Measurements from ENCODE around the gene KDM3A. TPM values are rescaled to one million over a fixed set of nuclear protein-coding genes. Genes with fewer than 3 reads are reported as not detected.
A peak's percentile ranks its signal among the peaks of the same experiment; 100 is the strongest.

The KDM3A gene
- 54.8 TPM for polyA plus RNA-seq (2012; ENCODE audit: missing spikeins)

DNA sequence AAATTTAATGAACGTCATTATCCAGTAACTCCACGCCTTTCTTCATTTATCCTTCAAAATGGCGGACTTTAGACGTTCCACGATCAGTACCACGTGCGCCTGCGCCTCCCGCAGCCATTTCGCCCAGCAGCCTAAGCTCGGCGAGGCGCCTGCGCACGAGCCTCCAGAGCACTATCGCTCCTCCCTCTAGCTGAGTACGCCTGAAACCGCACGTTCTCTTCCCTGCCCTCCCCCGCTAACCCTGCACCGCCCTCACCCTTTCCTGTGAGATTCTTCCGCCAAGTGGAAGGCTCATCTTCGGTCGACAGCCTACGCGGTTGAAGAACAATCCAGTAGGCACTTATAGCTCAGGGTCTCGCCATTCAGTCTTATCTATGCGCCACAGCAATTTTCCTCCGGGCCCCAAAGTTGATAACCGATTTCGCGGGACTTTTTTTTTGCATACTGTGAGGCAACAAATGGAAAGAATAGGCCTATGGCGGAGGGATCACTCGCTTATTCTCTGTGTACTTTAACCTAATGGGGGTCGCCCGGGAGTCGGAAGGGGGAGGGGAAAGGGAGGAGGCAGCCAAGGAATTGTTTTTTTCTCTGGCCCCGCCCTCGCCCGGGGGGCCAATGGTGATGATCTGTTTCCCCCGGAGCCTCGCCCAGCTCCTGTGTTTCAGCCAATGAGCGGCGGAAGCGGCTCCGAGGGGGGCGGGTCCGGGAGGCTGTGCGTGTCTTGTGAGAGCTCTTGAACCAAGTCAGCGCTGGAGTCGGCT, at the start of gene KDM3A:
KDM3A (plus strand) TSS at position 741 of the 761 bp plus-strand sequence. CDS start 677 bp downstream, outside the sequence.
- no peak for TF ChIP-seq POLR2A (IDR thresholded peaks at IDR 0.05; ENCODE audit: low read depth, low read length)
- TF ChIP-seq TAF1 (IDR thresholded peaks at IDR 0.05; ENCODE audit: borderline replicate concordance, low read depth, low read length): peak; percentile 81
- FAIRE-seq (peak; percentile 94), DNase-seq (ENCODE audit: insufficient read length) (peak; percentile 64)

DNA sequence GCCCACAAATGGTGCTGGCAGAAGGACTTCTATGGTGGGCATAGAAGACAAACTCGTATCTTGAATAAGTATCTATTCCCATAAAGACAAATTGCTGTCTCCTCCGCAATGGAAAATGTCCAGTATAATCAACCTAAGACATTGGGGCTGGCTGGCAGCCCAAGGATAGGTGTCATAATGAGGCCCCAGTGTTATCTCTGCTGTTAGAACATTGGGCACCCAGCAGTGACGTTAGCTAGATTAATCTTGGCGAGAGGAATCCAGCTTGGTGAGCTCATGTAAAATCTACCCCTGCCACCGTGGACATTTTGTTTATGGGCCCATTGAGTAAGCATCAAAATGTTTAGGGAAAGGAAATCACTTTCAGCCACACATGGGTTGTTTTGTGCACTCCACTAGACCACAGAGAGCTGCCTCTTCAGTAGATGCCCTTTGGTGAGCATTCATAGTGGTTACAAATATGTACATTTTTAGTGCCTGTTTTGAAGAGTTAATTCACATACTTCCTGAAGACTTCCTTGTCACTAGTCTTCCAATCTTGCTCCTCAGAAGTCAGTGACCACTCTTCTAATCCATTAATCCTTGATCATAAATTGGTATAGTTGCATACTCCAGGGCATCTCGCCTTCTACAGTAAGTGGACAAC, 48.2 kb upstream of the KDM3A start:
- DNase-seq (ENCODE audit: insufficient read length): no peak
- FAIRE-seq: no peak
- no peak for TF ChIP-seq POLR2AphosphoS5 (IDR thresholded peaks at IDR 0.05; ENCODE audit: low read depth, low read length)
- TF ChIP-seq POLR2A (IDR thresholded peaks at IDR 0.05; ENCODE audit: low read depth, low read length): no peak
- TF ChIP-seq TAF1 (IDR thresholded peaks at IDR 0.05; ENCODE audit: borderline replicate concordance, low read depth, low read length): no peak

- DNase-seq (ENCODE audit: insufficient read length): no peak
- TF ChIP-seq POLR2A (IDR thresholded peaks at IDR 0.05; ENCODE audit: low read depth, low read length) (no peak), POLR2AphosphoS5 (IDR thresholded peaks at IDR 0.05; ENCODE audit: low read depth, low read length) (no peak), TAF1 (IDR thresholded peaks at IDR 0.05; ENCODE audit: borderline replicate concordance, low read depth, low read length) (no peak)
- no peak for FAIRE-seq
These were observed 47.4 kb upstream of the KDM3A start for GRCh38 chr2:86393521-86394491.

DNA sequence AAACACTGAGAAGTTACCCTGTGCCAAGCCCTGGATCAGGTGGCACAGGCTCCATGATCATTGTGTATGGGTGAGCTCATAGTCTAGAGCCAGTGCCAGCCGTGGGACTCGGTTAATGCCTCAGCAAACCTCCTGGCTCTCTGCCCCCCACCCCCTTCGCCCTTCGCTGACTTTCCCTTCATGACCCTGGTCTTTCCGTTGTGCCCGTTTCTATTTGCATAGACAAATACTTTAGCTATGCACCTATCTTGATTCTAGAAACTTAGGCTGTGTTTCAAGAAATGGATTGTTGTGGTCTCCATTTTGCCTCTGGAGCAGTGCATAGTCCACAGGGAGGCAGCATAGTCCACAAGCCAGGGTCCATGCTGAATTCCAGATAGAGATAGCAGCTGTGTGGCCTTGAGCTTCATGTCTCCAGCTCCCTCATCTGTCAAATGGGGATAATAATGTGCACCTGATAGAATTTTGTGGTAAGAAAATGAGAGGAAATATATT, 44.8 kb upstream of the KDM3A start:
- TF ChIP-seq TAF1 (IDR thresholded peaks at IDR 0.05; ENCODE audit: borderline replicate concordance, low read depth, low read length): no peak
- no peak for TF ChIP-seq POLR2A (IDR thresholded peaks at IDR 0.05; ENCODE audit: low read depth, low read length)
- no peak for TF ChIP-seq POLR2AphosphoS5 (IDR thresholded peaks at IDR 0.05; ENCODE audit: low read depth, low read length)
- DNase-seq (ENCODE audit: insufficient read length): no peak
- FAIRE-seq: no peak

- no peak for FAIRE-seq
- DNase-seq (ENCODE audit: insufficient read length): no peak
These were observed 43.2 kb upstream of the KDM3A start for GRCh38 chr2:86397986-86398385.

GRCh38 chr2:86398500-86399474, 42.4 kb upstream of the KDM3A start:
- DNase-seq (ENCODE audit: insufficient read length) (no peak), FAIRE-seq (no peak)
- TF ChIP-seq POLR2A (IDR thresholded peaks at IDR 0.05; ENCODE audit: low read depth, low read length): no peak
- no peak for TF ChIP-seq POLR2AphosphoS5 (IDR thresholded peaks at IDR 0.05; ENCODE audit: low read depth, low read length)
- TF ChIP-seq TAF1 (IDR thresholded peaks at IDR 0.05; ENCODE audit: borderline replicate concordance, low read depth, low read length): no peak

More at GRCh38 chr2:86397986-86398385, 43.2 kb upstream of the KDM3A start:
- TF ChIP-seq TAF1 (IDR thresholded peaks at IDR 0.05; ENCODE audit: borderline replicate concordance, low read depth, low read length) (no peak), POLR2AphosphoS5 (IDR thresholded peaks at IDR 0.05; ENCODE audit: low read depth, low read length) (no peak), POLR2A (IDR thresholded peaks at IDR 0.05; ENCODE audit: low read depth, low read length) (no peak)

DNA sequence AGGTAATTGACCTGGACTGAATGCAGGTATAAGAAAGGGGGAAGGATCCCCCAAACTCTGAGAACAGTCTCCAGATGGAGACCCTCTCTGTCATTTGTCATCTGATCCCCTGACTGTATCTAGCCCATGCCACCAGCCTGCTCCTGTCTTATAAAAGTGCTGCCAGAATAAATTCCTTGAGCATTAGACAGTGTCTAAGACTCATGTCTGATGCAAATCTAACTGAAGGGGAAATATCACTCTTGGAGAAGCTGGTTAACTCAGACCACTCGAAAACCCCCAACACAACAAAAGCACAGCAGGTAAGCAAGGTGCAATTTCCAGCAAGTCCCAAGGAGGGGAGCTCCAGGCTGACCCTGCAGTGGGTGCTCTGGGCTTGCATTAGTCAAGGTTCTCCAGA, 40.9 kb upstream of the KDM3A start:
- no peak for DNase-seq (ENCODE audit: insufficient read length)
- TF ChIP-seq TAF1 (IDR thresholded peaks at IDR 0.05; ENCODE audit: borderline replicate concordance, low read depth, low read length) (no peak), POLR2AphosphoS5 (IDR thresholded peaks at IDR 0.05; ENCODE audit: low read depth, low read length) (no peak), POLR2A (IDR thresholded peaks at IDR 0.05; ENCODE audit: low read depth, low read length) (no peak)
- no peak for FAIRE-seq

GRCh38 chr2:86410581-86410980, 30.6 kb upstream of the KDM3A start:
- no peak for TF ChIP-seq TAF1 (IDR thresholded peaks at IDR 0.05; ENCODE audit: borderline replicate concordance, low read depth, low read length)
- no peak for TF ChIP-seq POLR2A (IDR thresholded peaks at IDR 0.05; ENCODE audit: low read depth, low read length)
- TF ChIP-seq POLR2AphosphoS5 (IDR thresholded peaks at IDR 0.05; ENCODE audit: low read depth, low read length): no peak
- no peak for FAIRE-seq
- DNase-seq (ENCODE audit: insufficient read length): no peak

- DNase-seq (ENCODE audit: insufficient read length) (no peak), FAIRE-seq (peak; percentile 17)
- no peak for TF ChIP-seq TAF1 (IDR thresholded peaks at IDR 0.05; ENCODE audit: borderline replicate concordance, low read depth, low read length)
- no peak for TF ChIP-seq POLR2AphosphoS5 (IDR thresholded peaks at IDR 0.05; ENCODE audit: low read depth, low read length)
- no peak for TF ChIP-seq POLR2A (IDR thresholded peaks at IDR 0.05; ENCODE audit: low read depth, low read length)
These were observed 29.8 kb upstream of the KDM3A start for GRCh38 chr2:86411396-86411795.

- DNase-seq (ENCODE audit: insufficient read length): no peak
- TF ChIP-seq POLR2AphosphoS5 (IDR thresholded peaks at IDR 0.05; ENCODE audit: low read depth, low read length): no peak
- no peak for TF ChIP-seq TAF1 (IDR thresholded peaks at IDR 0.05; ENCODE audit: borderline replicate concordance, low read depth, low read length)
- TF ChIP-seq POLR2A (IDR thresholded peaks at IDR 0.05; ENCODE audit: low read depth, low read length): no peak
- FAIRE-seq: no peak
These were observed 29.2 kb upstream of the KDM3A start for GRCh38 chr2:86412007-86412406.

All from GM12892 (cell line).